Stimulated activated CD4-positive, alpha-beta T cell treated with anti-CD3 and anti-CD28 coated beads, Interleukin-2, amount 100 ng/mL, for 48 hours (primary cell): ENCODE measurements around the gene KRT6B.
"Not testable (repeated sequence)": the region's sequence is repeated elsewhere in the genome, so short reads cannot be mapped to it uniquely, and the experiment has no call there.

Source experiments
- DNase-seq, 2 donors: peaks; one replicate each; pipeline ENCODE4 v3.0.0-alpha.2; 2020

Gene KRT6B

GRCh38 chr12:52464897-52465296 lies 13.0 kb upstream of the KRT6B start:
- DNase-seq: no peak

GRCh38 chr12:52461693-52462092 lies 9.7 kb upstream of the KRT6B start:
- no peak for DNase-seq

- no peak for DNase-seq
Measured at GRCh38 chr12:52458861-52459260, 6.9 kb upstream of the KRT6B start.

- DNase-seq: no peak
Measured at GRCh38 chr12:52455821-52456220, 3.9 kb upstream of the KRT6B start.

- no peak for DNase-seq
Measured at GRCh38 chr12:52454411-52455201, 2.7 kb upstream of the KRT6B start.

GRCh38 chr12:52448228-52448627 lies 3.7 kb downstream of the KRT6B start:
- no peak for DNase-seq

- not testable (repeated sequence) for DNase-seq
Measured at GRCh38 chr12:52447196-52447595, 4.8 kb downstream of the KRT6B start.

GRCh38 chr12:52446367-52447045 lies 5.4 kb downstream of the KRT6B start:
- DNase-seq: no peak

- no peak for DNase-seq
Measured at GRCh38 chr12:52445876-52446275, 6.1 kb downstream of the KRT6B start.

GRCh38 chr12:52444647-52445595 lies 7.0 kb downstream of the KRT6B start:
- no peak for DNase-seq

- DNase-seq: no peak
Measured at GRCh38 chr12:52443966-52444365, 8.0 kb downstream of the KRT6B start.

GRCh38 chr12:52442600-52443061 lies 9.3 kb downstream of the KRT6B start:
- DNase-seq: no peak

GRCh38 chr12:52441320-52441911 lies 10.5 kb downstream of the KRT6B start:
- DNase-seq: no peak

GRCh38 chr12:52440821-52441319 lies 11.1 kb downstream of the KRT6B start:
- no peak for DNase-seq

- no peak for DNase-seq
Measured at GRCh38 chr12:52439845-52440244, 12.1 kb downstream of the KRT6B start.

GRCh38 chr12:52439420-52439819 lies 12.5 kb downstream of the KRT6B start:
- no peak for DNase-seq

GRCh38 chr12:52438305-52439301 lies 13.3 kb downstream of the KRT6B start:
- DNase-seq: no peak

GRCh38 chr12:52437508-52437907 lies 14.4 kb downstream of the KRT6B start:
- no peak for DNase-seq

GRCh38 chr12:52436828-52437474 lies 15.0 kb downstream of the KRT6B start:
- no peak for DNase-seq

GRCh38 chr12:52436000-52436827 lies 15.7 kb downstream of the KRT6B start:
- DNase-seq: no peak
